ENCODE measurements around the gene NOC4L.
"Not testable (repeated sequence)": the region's sequence is repeated elsewhere in the genome, so short reads cannot be mapped to it uniquely, and the experiment has no call there.

The NOC4L gene

DNA sequence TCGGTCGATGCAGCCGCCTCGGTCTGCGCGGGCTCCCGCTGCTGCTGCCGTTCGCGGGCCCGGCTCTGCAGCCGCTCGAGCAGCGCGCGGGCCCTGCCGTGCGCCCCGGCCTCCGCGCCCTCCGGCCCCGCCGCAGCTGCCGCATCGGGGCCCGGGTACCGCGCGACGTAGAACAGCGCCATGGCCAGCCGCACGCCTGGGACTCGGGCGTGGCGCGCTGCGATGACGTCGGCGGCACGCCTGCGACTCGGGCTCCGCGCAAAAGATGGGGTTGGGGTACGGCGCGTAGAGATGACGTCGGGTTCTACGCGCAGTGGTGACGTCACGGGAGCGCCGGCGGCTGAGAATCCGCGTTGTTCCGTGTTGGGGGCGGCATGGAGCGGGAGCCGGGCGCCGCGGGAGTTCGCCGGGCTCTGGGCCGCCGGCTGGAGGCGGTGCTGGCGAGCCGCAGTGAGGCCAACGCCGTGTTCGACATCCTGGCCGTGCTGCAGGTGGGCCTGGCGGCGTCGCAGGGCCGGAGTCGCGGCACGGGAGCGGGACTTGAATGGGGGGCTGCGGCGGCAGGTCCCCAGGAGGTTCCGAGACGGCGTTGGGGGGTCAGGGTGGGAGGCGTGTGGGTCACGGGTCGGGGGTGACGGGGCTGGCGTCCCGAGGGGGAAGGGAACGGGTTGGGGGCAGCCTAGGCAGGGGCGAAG is at the start of gene NOC4L, which contains the start of gene DDX51:
Gene NOC4L (plus strand): TSS at position 343 of the 695 bp plus-strand sequence. CDS start 32 bp downstream, at position 375.
Gene DDX51 (minus strand): TSS at position 205 of the 695 bp plus-strand sequence. CDS start 23 bp downstream, at position 182.
- peak; percentile 92 for DNase-seq

DNA sequence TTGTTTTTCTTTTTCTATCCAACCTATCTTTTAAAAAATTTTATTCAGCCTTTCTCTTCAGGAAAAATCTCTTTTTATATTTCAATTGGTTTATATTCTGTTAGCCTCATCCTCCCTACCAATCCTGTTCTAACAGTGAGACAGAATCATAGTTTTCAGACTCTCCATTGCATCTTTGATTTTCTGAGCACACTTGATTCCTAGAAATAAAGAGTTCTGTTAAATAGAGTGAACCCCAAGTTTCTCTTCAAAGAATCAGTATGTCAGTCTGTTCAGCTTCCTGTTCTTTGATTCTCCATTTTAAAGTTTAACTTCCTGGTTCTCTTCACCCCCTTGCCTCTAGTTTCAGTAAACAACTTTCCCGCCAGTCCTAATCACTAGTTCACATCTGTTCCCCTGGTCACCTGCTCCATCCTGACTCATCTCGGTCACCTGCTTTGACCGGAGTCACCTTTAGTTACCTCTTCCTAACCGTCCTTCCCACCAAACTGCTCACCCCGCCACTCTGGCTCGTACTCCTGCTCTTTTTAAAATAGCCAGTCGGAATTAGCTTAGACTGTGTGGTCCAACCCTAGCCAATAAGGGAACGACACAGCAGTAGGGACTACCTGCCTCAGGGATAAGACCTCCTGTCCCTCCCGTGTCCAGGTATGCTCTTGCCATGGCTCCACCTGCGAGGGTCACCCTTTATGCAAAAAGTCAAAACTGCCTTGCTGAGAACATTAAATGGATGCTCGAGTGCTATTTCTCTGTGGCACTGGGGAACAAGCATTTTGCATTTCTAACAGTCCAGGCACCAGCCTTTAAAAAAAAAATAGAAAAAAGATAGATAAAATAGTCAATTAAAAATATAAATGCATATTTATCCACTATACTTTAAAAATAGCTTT is 48.5 kb upstream of the NOC4L start:
- no peak for DNase-seq

DNA sequence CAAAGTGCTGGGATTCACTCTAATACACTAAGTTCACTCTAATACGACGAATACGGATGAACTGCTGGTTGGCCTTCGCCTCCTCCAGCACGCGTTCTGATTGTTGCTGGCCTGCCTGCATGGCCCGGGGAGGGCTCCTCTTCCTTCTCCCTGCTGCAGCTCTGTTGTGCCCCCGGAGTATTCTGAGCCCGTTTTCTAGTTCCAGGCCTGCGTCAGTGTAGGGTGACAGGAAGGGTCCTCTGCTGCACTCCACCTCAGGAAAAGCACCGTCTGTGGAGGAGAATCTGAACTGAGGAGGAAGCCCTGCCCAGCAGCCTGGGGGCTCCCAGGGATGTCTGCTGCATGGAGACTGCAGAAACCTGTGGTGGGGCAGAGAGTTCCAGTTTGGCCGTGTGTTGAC is 44.5 kb upstream of the NOC4L start:
- DNase-seq = no peak

GRCh38 chr12:132100306-132101065 is 43.8 kb upstream of the NOC4L start:
- DNase-seq = no peak

DNA sequence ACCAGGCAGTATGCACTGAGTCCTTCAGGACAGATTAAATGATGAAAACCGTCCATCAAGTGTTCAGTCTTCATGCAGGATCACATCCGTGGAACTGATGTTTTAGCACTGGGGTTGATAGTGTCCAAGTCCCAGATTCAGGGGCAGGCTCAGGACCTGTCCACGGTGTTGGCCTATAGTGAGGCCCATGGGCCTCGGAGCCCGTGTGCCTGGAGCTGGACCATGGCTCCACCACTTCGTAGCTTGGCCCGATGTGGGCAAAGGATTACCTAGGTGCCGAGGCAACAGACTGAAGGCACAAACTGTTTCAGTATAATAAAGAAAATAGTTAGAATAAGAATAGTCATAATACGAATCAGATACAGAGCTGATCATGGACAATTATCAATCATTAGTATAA is 42.0 kb upstream of the NOC4L start:
- DNase-seq = no peak

GRCh38 chr12:132103072-132103471 is 41.2 kb upstream of the NOC4L start:
- not testable (repeated sequence) for DNase-seq

GRCh38 chr12:132103542-132104308 is 40.5 kb upstream of the NOC4L start:
- DNase-seq = no peak

DNA sequence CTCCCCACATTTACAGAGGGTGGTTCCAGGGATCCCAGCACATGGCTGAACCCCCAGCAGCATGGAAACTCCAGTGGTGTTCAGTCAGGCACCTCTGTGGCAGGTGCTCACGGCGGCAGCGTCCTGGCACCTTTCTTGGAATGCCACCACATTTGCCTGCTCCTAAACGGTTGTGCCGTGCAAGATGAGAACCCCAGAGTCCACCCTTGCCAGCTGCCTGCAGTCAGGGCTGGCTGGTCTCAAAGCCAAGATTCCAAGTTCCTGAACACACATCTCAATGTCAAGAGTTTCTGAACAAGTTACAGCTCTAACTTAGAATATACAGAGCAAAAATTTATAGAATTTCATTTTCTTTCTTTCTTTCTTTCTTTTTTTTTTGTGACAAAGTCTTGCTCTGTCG is 38.8 kb upstream of the NOC4L start:
- DNase-seq = no peak

GRCh38 chr12:132106921-132107320 is 37.3 kb upstream of the NOC4L start:
- no peak for DNase-seq

DNA sequence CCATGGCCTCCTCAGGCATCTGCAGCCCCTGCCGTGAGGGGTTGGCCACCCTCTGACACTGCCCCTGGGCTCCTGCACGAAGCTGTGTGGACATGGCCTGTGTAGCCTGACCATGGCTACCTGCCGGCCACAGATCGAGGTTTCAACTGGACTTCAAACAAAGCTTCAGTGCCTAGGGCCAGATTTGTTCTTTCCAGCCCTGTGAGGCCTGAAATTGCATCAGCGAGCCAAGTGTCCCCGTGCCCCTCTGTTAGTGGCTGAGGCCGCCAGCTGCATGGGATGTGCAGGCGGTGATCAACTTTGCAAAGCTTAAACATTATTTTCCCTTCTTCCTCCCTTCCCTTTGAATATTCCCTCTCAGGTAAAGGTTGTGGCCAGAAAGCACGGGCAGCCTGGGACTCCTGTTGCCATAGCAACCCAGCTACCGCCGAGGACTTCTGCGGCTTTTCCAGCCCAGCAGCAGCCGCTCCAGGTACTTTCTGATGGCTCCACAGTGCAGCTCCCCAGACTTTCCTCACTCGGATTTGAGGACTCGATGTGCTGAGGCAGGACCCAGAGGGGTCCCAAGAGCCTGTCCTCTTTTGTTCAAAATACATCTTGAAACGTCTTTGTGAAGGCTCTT is 35.9 kb upstream of the NOC4L start:
- no peak for DNase-seq

- DNase-seq = no peak
These were observed 34.5 kb upstream of the NOC4L start for GRCh38 chr12:132109741-132110140.

GRCh38 chr12:132110677-132111076 is 33.6 kb upstream of the NOC4L start:
- DNase-seq = no peak

DNA sequence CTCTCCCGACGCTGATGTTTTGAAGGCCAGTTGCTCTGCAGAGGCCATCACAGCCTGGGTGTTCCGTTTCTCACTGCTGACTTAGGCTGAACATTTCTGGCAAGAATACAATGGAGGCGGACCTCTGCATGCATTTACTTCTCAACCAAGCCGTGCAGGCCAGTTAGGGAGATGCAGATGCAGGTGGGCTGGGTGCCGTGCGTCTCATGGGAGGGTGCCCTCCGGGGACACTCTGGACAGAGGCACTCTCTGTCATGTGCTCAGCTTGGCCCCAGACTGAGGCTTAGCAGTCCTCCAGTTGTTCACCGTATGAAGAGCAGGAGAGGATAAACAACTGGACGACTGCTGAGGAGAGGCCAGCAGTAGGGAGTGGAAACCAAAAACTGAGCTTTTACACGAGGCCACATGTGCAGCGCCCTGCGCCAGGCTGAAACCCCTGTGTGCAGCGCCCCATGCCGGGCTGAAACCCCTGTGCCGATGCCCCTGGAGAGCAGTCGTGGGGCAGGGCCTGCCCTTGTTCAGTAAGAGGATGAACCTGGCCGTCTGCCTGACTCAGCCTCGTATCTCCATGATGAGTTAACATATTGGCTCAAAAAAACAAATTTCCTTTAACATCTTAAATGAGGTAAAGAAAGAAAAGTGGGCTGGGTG is 32.5 kb upstream of the NOC4L start:
- no peak for DNase-seq

DNA sequence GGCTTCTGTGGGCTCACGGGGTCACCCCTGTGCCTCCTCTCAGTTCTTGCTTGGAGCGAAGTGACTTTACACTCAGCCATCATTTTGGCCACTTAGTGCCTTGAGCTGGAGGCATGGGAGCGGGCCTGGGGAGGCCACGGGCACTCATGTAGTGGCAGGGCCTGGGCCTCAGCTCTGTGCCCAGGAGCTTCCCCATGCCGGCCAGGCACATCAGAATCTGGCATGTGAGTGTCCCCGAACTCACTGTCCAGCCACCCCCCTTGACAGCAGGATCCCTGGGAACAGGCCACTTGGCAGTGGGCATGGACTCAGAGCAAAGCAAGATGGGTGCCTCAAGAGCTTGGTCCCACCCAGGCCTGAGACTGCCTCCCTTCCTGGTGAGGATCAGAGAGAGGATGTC is 29.6 kb upstream of the NOC4L start:
- no peak for DNase-seq

DNA sequence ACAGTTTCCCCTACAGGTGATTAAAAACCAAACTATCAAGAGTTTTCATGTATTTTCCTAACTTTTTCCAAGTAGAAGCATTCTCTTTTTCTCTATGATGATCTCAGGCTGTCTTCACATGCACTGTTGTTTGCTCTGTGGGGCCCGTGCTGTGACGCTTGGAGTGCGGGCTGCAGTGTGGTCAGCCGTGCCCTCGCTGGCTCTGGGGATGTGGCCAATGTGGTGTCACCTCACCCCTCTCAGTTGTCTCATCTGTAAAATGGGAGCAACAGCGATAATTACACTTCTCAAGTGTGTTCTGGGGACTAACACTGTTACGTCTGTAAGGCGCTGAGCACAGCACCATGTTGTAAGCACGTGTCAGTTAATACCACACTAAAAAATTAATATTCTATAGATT is 28.8 kb upstream of the NOC4L start:
- DNase-seq = no peak

- no peak for DNase-seq
These were observed 27.3 kb upstream of the NOC4L start for GRCh38 chr12:132116709-132117557.

DNA sequence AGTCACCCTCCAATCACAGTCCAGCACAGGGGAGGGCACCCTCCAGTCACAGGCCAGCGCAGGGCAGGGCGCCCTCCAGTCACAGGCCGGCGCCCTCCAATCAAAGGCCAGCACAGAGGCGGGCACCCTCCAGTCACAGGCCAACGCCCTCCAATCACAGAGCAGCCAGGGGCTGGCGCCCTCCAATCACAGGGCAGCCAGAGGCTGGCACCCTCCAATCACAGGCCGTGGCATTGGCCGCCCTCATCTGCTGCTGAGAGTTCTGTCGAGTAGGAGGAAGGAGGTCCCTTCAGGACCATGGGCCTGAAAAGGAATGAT is 26.7 kb upstream of the NOC4L start:
- DNase-seq = no peak

- no peak for DNase-seq
These were observed 25.4 kb upstream of the NOC4L start for GRCh38 chr12:132118876-132119275.

- no peak for DNase-seq
These were observed 23.0 kb upstream of the NOC4L start for GRCh38 chr12:132121283-132121682.

DNA sequence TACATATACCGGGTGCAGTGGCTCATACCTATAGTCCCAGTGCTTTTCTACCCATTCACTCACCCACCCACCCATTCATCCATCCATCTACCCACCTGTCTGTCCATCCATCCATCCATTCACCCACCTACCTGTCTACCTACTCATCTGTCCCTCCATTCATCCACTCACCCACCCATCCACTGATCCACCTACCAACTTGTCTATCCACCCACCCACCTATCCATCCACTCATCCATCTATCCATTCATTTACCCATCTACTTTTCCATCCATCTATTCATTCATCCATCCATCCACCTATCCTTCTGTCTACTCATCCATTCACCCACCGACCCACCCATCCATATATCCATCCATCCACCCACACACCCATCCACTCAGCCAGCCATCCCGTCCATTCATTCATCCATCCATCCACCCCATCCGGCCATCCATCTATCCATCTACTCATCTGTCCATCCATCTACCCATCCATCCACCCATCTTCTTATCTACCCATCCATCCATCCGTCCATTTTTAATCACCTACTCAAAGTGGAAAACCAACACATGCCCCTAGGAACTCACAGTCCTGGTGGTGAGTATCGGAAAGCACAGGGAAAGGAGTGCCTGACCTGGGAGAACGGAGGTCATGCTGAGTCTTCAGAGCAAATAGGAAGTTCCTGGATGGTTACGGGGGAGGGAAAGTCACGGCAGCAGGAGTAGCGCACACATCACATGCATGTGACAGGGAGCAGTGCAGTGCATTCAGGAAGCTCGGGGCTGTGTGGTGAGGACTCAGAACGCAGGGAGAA is 20.1 kb upstream of the NOC4L start:
- no peak for DNase-seq
